Suppressor macrophage treated with lipopolysaccharide for 1 hour (primary cell): ENCODE results near the gene SLC4A2.

Experiments
- DNase-seq, 3 donors: peaks; one replicate each; pipeline ENCODE4 v3.0.0-alpha.2; 2020 to 2022

The SLC4A2 gene

GRCh38 chr7:151045262-151045661, 14.1 kb upstream of the SLC4A2 start:
- no peak for DNase-seq

- no peak for DNase-seq
Measured at GRCh38 chr7:151045967-151046366, 13.4 kb upstream of the SLC4A2 start.

GRCh38 chr7:151046603-151047573, 12.5 kb upstream of the SLC4A2 start:
- DNase-seq = peak in 1 of 3 donors; percentile 10

- no peak for DNase-seq
Measured at GRCh38 chr7:151047976-151048815, 11.2 kb upstream of the SLC4A2 start, which contains the start of gene ASIC3. Gene ASIC3 (plus strand): TSS chr7:151048531. CDS start chr7:151048886, 355 bp downstream.

- no peak for DNase-seq
Measured at GRCh38 chr7:151048911-151049463, 10.4 kb upstream of the SLC4A2 start.

GRCh38 chr7:151051108-151051507, 8.3 kb upstream of the SLC4A2 start:
- peak; percentile 56 to 82 (median 72) for DNase-seq

- DNase-seq = peak; percentile 40 to 63 (median 48)
Measured at GRCh38 chr7:151053096-151053495, 6.3 kb upstream of the SLC4A2 start.

- no peak for DNase-seq
Measured at GRCh38 chr7:151053751-151054150, 5.6 kb upstream of the SLC4A2 start.

GRCh38 chr7:151056283-151056665, 3.1 kb upstream of the SLC4A2 start:
- DNase-seq = no peak

GRCh38 chr7:151056666-151057505, 2.5 kb upstream of the SLC4A2 start:
- no peak for DNase-seq

- DNase-seq = peak in 1 of 3 donors; percentile 24
Measured at GRCh38 chr7:151057506-151057988, 1.8 kb upstream of the SLC4A2 start, which contains the start of gene CDK5. Gene CDK5 (minus strand): TSS chr7:151057897. CDS start chr7:151057848, 49 bp downstream.

GRCh38 chr7:151057989-151058780, 1.2 kb upstream of the SLC4A2 start:
- peak; percentile 99 for DNase-seq

GRCh38 chr7:151058781-151059366, 515 bp upstream of the SLC4A2 start:
- peak; percentile 24 to 31 (median 30) for DNase-seq

GRCh38 chr7:151060113-151060415, 675 bp downstream of the SLC4A2 start:
- DNase-seq = no peak

- DNase-seq = peak; percentile 10 to 31 (median 24)
Measured at GRCh38 chr7:151060416-151061212, 1.2 kb downstream of the SLC4A2 start.

- DNase-seq = no peak
Measured at GRCh38 chr7:151061213-151062110, 2.1 kb downstream of the SLC4A2 start.

- no peak for DNase-seq
Measured at GRCh38 chr7:151062111-151062398, 2.7 kb downstream of the SLC4A2 start.

- peak in 2 of 3 donors; percentile 4 to 26 for DNase-seq
Measured at GRCh38 chr7:151062399-151063211, 3.2 kb downstream of the SLC4A2 start.
